22Rv1 (cell line): Measurements from ENCODE around the gene C9orf43.

Experiments used
- ZFX ChIP-seq: fragments of 450-650 bp; IDR thresholded peaks from 2 replicates; pipeline ENCODE4 v1.6.1; 2017; ENCODE audit warnings: antibody characterized with exemption, borderline replicate concordance
- TF ChIP-seq, protein P1 (sequence below): fragments of 450-650 bp; IDR thresholded peaks from 2 replicates; pipeline ENCODE4 v1.5.1; 2017; ENCODE audit warnings: mild to moderate bottlenecking

DNA sequence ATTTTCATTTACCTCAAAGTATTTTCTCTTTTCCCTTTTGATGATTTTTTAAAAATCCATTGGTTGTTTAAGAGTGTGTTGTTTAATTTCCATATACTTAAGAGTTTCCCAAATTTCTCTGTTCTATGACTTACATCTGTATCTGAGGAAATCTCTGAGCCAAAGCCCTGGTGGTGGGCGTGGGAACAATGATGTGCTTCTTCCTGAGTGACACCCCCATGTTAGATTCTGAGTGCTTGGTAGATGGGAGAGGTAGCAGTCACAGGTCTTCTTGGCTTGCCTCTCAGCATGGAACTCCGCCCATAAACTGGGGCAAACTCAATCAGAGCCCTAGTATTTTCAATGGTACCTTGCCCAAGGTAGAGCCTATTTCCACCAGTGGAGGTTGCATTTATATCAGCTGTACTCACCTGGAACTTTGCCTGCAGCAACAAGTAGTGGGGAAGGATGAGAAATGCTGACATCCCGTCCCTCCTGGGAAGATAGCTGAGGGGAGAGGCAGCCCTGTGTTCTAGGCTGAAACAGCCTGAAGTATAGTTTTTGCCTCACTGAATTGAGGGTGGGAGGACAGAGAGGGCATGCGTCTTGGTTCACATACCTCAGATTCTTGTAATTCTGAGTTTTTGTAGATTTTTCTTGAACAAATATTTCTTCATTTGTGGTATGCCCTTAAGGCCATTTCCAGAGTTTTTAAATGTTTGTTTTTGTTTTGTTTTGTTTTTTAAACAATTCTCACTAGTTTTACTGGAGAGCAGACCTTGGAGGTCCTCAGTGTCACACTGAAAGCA is 26.4 kb downstream of the C9orf43 start:
- TF ChIP-seq, protein P1, sequence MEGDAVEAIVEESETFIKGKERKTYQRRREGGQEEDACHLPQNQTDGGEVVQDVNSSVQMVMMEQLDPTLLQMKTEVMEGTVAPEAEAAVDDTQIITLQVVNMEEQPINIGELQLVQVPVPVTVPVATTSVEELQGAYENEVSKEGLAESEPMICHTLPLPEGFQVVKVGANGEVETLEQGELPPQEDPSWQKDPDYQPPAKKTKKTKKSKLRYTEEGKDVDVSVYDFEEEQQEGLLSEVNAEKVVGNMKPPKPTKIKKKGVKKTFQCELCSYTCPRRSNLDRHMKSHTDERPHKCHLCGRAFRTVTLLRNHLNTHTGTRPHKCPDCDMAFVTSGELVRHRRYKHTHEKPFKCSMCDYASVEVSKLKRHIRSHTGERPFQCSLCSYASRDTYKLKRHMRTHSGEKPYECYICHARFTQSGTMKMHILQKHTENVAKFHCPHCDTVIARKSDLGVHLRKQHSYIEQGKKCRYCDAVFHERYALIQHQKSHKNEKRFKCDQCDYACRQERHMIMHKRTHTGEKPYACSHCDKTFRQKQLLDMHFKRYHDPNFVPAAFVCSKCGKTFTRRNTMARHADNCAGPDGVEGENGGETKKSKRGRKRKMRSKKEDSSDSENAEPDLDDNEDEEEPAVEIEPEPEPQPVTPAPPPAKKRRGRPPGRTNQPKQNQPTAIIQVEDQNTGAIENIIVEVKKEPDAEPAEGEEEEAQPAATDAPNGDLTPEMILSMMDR: no peak
- TF ChIP-seq ZFX: no peak
